Measurements from ENCODE around the gene PTTG1IP. TPM values are rescaled to one million over a fixed set of nuclear protein-coding genes. Genes with fewer than 3 reads are reported as not detected.
A peak's percentile ranks its signal among the peaks of the same experiment; 100 is the strongest.

The PTTG1IP gene
- total RNA-seq, 4 donors from 2014 or later: 157 to 552 (median 288) TPM

GRCh38 chr21:44803651-44804050 lies 69.8 kb downstream of the PTTG1IP start:
- H3K27ac ChIP-seq: no peak overlapping the region
- intact Hi-C loops (cut with DNase I; ENCODE audit: low total_unique reads): no loop called here
- peaks cover 15 to 25% (median 23%) of the 10 kb centered on the region in 4 donors for H3K4me1 ChIP-seq
- in situ Hi-C loops (cut with MboI; ENCODE audit: low pct_ligation_motif_present in 1 of 4, low pct_unique_long_range_greater_than_20kb in 1 of 4, low sequenced_read_pairs in 3 of 4): loop anchor here in 1 of 4 donors (25.0 kb wide), 1 partner anchor 134 kb away; the partner anchor contains the start of gene SLX9
- peaks cover 0 to 12% (median 6%) of the 10 kb centered on the region in 4 donors for H3K36me3 ChIP-seq
- H3K4me3 ChIP-seq: no peak overlapping the region
- H3K27me3 ChIP-seq: no peaks in the 10 kb centered on the region
- 80 to 85% methylated on average over 1 to 3 of the region's 3 CpGs for WGBS, 2 donors (ENCODE audit: low coverage in 1 of 2)
- no peak for DNase-seq
- H3K9me3 ChIP-seq: no peaks in the 10 kb centered on the region
- TF ChIP-seq CTCF (IDR thresholded peaks at IDR 0.05) (no peak), POLR2A (IDR thresholded peaks at IDR 0.05) (no peak), EP300 (IDR thresholded peaks at IDR 0.05; ENCODE audit: low read depth) (no peak), POLR2AphosphoS5 (IDR thresholded peaks at IDR 0.05) (no peak)

GRCh38 chr21:44802396-44803153 lies 70.9 kb downstream of the PTTG1IP start:
- Histone ChIP-seq H3K27me3 (no peaks in the 10 kb centered on the region), H3K4me1 (peaks cover 15 to 25% (median 23%) of the 10 kb centered on the region in 4 donors), H3K27ac (peak overlapping the region; percentile 78 to 90 (median 82)), H3K4me3 (peak overlapping the region; percentile 53 to 93 (median 91)), H3K36me3 (peaks cover 0 to 12% (median 4%) of the 10 kb centered on the region in 4 donors), H3K9me3 (no peaks in the 10 kb centered on the region)
- DNase-seq: no peak
- intact Hi-C loops (cut with DNase I; ENCODE audit: low total_unique reads): no loop called here
- in situ Hi-C loops (cut with MboI; ENCODE audit: low pct_ligation_motif_present in 1 of 4, low pct_unique_long_range_greater_than_20kb in 1 of 4, low sequenced_read_pairs in 3 of 4): loop anchor here in 1 of 4 donors (25.0 kb wide), 1 partner anchor 135 kb away; the partner anchor contains the start of gene SLX9
- TF ChIP-seq CTCF (IDR thresholded peaks at IDR 0.05): no peak
- TF ChIP-seq POLR2A (IDR thresholded peaks at IDR 0.05): no peak
- TF ChIP-seq POLR2AphosphoS5 (IDR thresholded peaks at IDR 0.05): no peak
- TF ChIP-seq EP300 (IDR thresholded peaks at IDR 0.05; ENCODE audit: low read depth): no peak
- 22 to 24% methylated on average over 3 to 31 of the region's 32 CpGs for WGBS, 2 donors (ENCODE audit: low coverage in 1 of 2)

GRCh38 chr21:44801468-44802395 lies 71.8 kb downstream of the PTTG1IP start, which contains the start of gene UBE2G2:
Gene UBE2G2, minus strand, starts transcription at chr21:44801820. Its CDS starts 72 bp downstream, at chr21:44801748.
- H3K27ac ChIP-seq: peak within 1 kb of the TSS; percentile 78 to 90 (median 82)
- in situ Hi-C loops (cut with MboI; ENCODE audit: low pct_ligation_motif_present in 1 of 4, low pct_unique_long_range_greater_than_20kb in 1 of 4, low sequenced_read_pairs in 3 of 4): loop anchor here in 1 of 4 donors (25.0 kb wide), 1 partner anchor 136 kb away; the partner anchor contains the start of gene SLX9
- intact Hi-C loops (cut with DNase I; ENCODE audit: low total_unique reads): no loop called here
- TF ChIP-seq POLR2AphosphoS5 (IDR thresholded peaks at IDR 0.05): peak; percentile 82 to 92 (median 84)
- peak; percentile 59 for TF ChIP-seq POLR2A (IDR thresholded peaks at IDR 0.05)
- TF ChIP-seq EP300 (IDR thresholded peaks at IDR 0.05; ENCODE audit: low read depth): no peak
- peak in 2 of 5 experiments; percentile 6 to 7 for TF ChIP-seq CTCF (IDR thresholded peaks at IDR 0.05)
- peak; percentile 84 for DNase-seq
- no peaks in the 10 kb centered on the region for H3K27me3 ChIP-seq
- H3K36me3 ChIP-seq: peaks cover 0 to 12% (median 3%) of the 10 kb centered on the region in 4 donors
- H3K4me1 ChIP-seq: peaks cover 15 to 25% (median 23%) of the 10 kb centered on the region in 4 donors
- 1% methylated on average over 62 of the region's 97 CpGs; no CpG with 5 or more reads in 1 of the 2 donors for WGBS, 2 donors (ENCODE audit: low coverage in 1 of 2)
- no peaks in the 10 kb centered on the region for H3K9me3 ChIP-seq
- peak within 1 kb of the TSS; percentile 53 to 93 (median 91) for H3K4me3 ChIP-seq

Measured in transverse colon (tissue), 4 donors.